NOMO-1 (cell line): ENCODE results near the gene TMEM250.

ENCODE experiments used
- DNase-seq, 2 experiments: peaks; one replicate each; lab custom pipeline; 2025; ENCODE audit not compliant: unreplicated experiment in 2 of 2; lab: John Stamatoyannopoulos, UW

The TMEM250 gene

GRCh38 chr9:136147890-136148714, 29.4 kb upstream of the TMEM250 start:
- DNase-seq = no peak

- DNase-seq = no peak
Observed at GRCh38 chr9:136147038-136147889, 28.6 kb upstream of the TMEM250 start.

GRCh38 chr9:136146126-136147037, 27.7 kb upstream of the TMEM250 start:
- no peak for DNase-seq

- DNase-seq = no peak
Observed at GRCh38 chr9:136145580-136145979, 26.9 kb upstream of the TMEM250 start.

- DNase-seq = no peak
Observed at GRCh38 chr9:136144450-136144849, 25.8 kb upstream of the TMEM250 start.

GRCh38 chr9:136143215-136144001, 24.7 kb upstream of the TMEM250 start:
- no peak for DNase-seq

GRCh38 chr9:136142859-136143214, 24.2 kb upstream of the TMEM250 start:
- no peak for DNase-seq

GRCh38 chr9:136142414-136142796, 23.7 kb upstream of the TMEM250 start:
- no peak for DNase-seq

GRCh38 chr9:136141682-136142413, 23.2 kb upstream of the TMEM250 start:
- DNase-seq = no peak

- no peak for DNase-seq
Observed at GRCh38 chr9:136140966-136141365, 22.3 kb upstream of the TMEM250 start.

- no peak for DNase-seq
Observed at GRCh38 chr9:136140046-136140445, 21.4 kb upstream of the TMEM250 start.

GRCh38 chr9:136138566-136138965, 19.9 kb upstream of the TMEM250 start:
- DNase-seq = peak in 1 of 2 experiments; percentile 16

GRCh38 chr9:136137321-136138265, 18.9 kb upstream of the TMEM250 start:
- no peak for DNase-seq

GRCh38 chr9:136136127-136136925, 17.7 kb upstream of the TMEM250 start:
- no peak for DNase-seq

- DNase-seq = no peak
Observed at GRCh38 chr9:136135326-136136126, 16.9 kb upstream of the TMEM250 start.

GRCh38 chr9:136133959-136134484, 15.3 kb upstream of the TMEM250 start:
- no peak for DNase-seq
